GM19099 (cell line): ENCODE measurements around the gene PRR18.

Experiments
- POLR2A ChIP-seq: IDR thresholded peaks from 3 replicates; pipeline ENCODE4 v1.6.1; 2011; ENCODE audit warnings: low read depth; ENCODE audit not compliant: insufficient read length; ENCODE audit errors: extremely low read depth

Gene PRR18

GRCh38 chr6:166275714-166276166, 32.5 kb downstream of the PRR18 start:
- TF ChIP-seq POLR2A: no peak

DNA sequence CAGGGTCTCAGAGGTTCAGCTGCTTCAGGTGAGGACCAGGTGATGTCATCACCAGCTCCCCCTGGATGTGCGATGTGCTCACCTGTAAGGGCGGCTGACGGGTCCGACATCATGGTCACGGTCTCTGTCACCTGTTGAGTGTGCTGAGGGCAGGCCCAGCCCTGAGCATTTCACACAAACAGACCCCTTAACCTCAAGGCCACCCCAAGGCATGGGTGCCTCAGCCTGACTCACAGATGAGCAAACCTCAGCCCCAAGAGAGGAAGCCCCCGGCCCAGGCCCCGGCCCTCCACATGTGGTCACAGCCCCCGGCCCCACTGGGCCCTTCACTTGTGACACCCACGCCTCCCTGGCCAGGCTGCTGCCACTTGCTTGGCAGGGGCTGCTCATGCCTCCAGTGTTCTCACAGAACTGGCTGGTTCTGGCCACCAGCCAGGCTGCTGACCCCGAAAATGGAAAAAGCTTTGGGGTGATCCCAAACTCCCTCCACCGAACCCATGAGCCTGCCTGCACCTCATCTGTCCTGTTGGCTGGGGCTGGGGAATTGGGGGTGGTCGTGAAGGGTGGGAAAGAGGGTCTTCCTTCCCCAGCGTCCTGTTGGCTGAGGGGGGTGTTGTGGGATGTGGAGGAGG, 33.3 kb downstream of the PRR18 start:
- no peak for TF ChIP-seq POLR2A

- no peak for TF ChIP-seq POLR2A
Observed at GRCh38 chr6:166274163-166274562, 34.0 kb downstream of the PRR18 start.

GRCh38 chr6:166271376-166271765, 36.8 kb downstream of the PRR18 start:
- no peak for TF ChIP-seq POLR2A

DNA sequence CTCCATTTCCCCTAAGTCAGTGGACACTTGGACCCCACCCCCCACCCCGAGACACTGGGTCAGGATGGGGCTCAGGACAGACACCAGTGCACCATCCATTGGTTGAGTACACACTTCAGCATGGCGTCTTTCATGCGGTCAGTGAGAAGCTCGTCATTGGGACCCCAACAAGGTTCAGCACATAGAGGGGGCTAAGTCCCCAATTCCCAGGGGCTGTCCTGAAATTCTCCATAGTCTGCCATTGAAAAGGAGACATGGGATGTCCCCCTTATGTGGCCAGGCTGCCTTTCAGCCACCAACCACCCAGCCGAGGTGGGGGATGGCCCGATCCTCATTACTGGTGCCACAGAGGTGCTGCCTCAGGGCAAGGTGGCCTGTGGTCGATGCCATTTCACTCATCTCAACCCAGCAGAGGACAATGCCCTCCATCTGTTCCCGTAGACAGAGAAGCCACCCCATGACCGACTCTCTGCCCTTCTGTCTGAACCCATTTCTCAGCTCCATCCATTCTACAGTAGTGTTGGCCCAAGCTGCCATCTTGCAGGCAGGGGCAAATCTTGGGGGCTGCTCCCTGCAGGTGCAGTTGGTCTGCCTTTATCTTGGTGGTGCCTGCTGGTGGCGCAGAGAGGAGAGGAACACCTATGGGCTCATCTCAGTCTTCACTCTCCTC, 37.4 kb downstream of the PRR18 start:
- TF ChIP-seq POLR2A: no peak

- TF ChIP-seq POLR2A: no peak
Observed at GRCh38 chr6:166269301-166270039, 38.7 kb downstream of the PRR18 start.

- no peak for TF ChIP-seq POLR2A
Observed at GRCh38 chr6:166268431-166268830, 39.8 kb downstream of the PRR18 start.

DNA sequence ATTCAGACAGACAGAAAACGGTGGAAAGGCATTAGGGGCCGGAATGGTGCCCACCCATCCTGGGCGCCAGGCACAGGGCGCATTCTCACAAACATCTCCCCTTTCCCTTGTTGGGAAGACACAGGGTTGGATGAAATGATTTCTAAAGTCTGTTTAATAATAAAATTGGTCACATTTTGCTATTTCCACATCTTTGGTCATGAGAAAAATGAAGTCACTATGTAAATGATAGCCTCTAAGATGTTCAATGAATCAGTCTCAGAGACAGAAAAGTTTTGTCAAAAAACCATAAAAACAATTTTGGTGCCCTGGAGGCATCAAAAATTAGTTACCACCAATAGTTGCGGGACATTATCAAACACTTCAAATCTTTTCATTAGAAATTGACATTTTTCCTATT, 40.7 kb downstream of the PRR18 start:
- TF ChIP-seq POLR2A: no peak

- no peak for TF ChIP-seq POLR2A
Observed at GRCh38 chr6:166266336-166266735, 41.9 kb downstream of the PRR18 start.

- TF ChIP-seq POLR2A: no peak
Observed at GRCh38 chr6:166262743-166263515, 45.3 kb downstream of the PRR18 start.

DNA sequence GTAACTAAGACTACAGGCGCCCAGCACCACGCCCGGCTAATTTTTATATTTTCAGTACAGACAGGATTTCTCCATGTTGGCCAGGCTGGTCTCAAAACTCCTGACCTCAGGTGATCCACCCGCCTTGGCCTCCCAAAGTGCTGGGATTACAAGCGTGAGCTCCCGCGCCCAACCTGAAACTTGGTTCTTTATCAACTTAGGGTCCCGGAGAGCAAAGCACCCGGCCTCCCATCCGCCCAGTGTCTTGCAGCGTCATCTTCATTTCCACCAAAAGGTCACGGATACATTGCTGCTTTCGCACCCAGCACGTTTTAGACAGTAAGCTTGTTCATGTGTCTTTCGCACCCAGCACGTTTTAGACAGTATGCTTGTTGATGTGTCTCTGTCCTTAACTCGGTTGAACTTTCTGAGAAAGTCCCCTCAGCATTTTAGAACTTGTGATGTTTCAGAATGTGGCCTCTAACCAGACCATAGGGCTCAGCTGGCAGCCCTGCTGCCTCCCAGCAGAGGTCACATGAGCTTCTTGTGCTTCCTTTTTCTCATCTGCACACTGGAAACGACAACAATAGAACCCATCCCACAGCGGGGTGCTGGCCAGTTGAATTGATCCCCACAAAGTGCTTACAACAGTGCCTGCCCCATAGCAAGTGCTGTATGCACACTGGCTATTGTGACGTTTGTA, 48.8 kb downstream of the PRR18 start:
- TF ChIP-seq POLR2A: no peak

DNA sequence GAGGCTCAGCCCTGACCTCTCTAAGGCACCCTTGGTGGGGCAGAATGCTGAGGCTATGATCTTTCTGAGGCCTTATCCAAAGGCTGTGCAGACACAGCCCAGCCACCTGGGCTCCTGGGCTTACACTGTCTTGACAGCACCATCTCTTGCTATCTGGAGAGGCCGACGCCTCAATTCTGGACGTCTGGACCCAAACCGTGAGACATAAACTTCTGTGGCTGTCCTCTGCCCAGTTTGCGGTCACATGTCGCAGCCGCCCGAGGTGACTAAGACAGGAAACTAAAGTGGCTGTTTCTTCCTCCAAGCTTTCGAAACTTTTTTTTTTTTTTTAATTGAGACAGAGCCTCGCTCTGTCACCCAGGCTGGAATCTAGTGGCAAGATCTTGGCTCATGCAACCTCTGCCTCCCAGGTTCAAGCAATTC, 49.3 kb downstream of the PRR18 start:
- TF ChIP-seq POLR2A: no peak

GRCh38 chr6:166257911-166258318, 50.3 kb downstream of the PRR18 start:
- TF ChIP-seq POLR2A: no peak
